Stimulated activated CD4-positive, alpha-beta T cell treated with anti-CD3 and anti-CD28 coated beads, Interleukin-15, amount 100 ng/mL, for 24 hours (primary cell): ENCODE data around the gene POU2AF1.

ENCODE experiments used
- DNase-seq: peaks from one replicate; pipeline ENCODE4 v3.0.0-alpha.2; 2020

The POU2AF1 gene

DNA sequence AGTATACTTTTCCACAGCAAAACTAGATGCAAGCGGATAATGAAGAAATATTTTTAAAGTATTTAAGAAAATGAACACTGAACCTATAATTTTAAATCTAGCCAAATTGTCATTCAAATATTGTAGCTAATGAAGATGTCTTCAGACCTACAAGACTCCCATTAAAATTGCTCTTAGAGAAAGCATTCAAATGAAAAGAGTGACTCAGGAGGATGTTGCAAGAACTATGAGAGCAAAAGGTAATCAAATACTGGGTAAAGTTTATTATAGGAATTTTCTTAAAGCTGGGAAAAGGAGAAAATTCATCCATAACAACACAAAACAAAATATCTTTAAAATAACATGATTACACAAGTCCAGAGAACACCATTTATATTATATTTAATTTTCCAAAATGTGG lies 5.4 kb upstream of the POU2AF1 start:
- DNase-seq, result no peak

DNA sequence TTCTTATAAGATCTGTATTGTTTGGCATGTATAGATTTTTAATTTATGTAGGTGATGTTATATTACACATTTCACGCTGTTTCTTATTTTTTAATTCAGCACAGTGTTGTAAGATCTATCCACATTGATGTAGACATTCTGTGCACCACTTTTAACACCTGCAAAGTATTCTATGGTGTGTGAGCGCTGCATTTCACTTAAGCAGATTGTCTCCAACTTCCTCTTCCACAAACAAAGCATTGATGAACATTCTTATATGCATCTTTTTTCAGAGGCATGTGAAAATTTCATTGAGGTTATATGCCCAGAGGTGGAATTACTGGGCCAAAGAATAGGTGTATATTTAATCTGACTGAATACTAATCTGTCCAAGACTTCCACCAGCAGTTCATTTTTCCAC lies 3.4 kb upstream of the POU2AF1 start:
- no peak for DNase-seq

DNA sequence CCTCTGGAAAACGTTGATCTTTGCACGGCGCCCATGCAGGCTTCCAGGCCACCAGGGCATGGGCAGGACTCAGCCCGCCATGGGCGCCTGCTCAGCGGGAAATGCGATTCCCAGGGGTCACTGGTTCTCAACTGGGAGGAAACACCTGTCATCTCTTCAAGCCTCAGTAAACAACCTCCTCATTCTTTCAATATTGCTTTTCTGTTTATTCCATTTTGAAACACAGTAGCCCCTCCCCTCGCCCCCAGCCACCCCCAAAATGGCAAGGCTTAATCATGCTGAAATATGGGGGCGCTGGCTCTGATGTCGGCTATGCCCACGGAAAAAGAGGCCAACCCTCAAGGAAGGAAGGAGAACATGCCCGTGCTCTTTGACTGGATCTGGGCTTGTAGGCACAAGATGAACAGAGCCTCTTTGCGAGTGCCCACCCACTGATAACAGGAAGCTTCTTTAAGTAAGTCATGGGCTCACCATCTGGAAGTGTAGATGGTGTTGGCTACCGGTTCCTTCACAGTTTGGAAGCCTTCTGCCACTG lies 594 bp upstream of the POU2AF1 start:
- peak; percentile 35 for DNase-seq

DNA sequence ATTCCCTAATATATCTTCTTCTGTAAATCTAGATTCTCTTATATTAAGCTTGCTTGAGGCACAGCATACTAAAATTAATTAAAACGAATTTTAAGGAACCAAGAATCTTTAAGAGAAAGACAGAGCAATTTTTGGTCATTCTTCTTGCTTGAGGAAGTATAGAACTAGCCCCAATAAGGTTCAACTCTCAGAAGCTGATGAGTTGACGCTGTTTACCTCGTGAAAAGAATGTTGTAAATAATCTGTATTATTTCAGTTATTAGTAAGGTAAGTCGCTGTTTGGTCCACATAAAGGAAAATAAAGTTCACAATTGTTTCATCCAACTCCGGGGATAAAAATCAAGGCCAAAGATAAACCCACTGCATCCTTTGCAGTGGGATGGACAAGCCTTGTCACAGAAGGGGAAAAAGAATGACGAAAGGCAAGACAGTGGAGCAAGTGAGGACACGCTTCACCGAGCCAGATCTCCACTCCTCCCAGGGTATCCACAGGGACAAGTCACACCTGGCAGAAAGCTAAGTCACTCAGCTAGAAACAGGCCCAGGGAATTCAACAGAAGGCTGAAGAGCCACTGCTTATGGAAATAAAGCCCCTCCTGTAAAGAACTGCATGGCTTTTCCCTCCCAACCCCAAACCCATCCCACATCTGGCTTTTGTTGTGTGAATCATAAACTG lies 752 bp downstream of the POU2AF1 start:
- no peak for DNase-seq

DNA sequence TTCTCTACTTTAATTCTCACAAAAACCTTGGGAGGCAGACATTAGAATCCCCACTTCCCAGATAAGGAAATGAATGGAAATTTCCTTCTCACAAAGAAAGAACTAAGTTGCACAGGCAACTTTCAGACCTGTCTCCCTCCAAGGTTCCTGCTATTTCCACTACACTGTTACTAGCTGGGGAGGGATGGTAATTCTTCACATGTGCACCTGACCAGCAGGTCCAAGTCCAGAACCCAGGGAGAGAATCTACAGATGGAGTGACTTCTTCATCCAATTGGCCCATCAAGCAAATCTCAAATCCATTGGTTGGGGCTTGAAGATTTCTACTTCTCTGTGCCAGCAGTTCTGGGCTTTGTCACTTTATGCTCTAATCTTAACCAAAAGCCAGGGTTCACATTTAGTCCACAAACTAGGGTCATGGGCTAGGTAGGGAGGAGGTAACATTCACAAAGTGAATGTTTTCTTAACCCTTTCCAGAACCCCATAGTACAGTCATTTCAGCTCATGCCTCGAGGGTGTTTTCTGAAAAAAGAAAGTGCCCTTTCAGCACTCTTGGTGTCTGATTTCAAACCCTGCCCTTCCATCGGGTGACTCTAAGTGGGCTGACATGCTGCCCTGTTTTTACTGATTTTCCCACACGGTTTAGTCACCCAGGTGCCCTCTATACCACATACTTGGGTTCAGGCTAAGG lies 2.7 kb downstream of the POU2AF1 start:
- DNase-seq, result peak; percentile 58

DNA sequence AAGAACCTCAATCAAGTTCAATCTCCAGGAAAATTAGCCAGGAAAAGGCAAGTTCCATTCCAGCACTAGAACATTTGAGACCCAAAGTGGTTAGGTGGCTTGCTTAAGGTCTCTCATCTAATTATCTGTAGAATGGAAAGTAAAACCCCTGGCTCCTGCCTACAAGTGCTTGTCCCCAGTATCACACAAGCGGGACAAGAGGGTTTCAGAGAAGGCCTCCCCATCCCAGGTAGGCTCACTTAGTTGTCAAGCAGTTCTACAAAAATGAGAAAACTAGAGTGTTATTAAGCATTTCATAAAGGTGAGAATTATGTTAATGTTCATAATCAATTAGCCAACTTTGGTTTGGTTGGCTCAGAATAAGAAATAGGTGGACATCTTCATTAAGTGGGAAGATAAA lies 5.5 kb downstream of the POU2AF1 start:
- DNase-seq, result no peak

DNA sequence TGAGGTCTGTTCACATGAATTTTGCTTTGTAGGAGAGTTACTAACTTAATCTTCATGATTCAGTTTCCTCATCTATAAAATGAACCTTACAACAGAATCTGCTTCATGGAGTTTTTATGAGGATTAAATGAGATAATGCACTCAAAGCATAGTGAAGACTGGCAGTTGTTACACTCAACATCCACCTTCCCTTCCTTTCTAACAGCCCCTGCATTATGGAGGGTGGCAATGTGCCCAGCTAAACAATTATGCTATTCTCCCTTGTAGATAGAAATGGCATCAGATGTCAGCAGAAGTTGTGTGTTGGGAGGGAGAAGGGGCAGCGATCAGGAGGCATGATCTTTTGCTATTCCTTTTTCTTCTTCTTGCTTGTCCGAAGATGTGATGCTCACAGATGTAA lies 6.5 kb downstream of the POU2AF1 start:
- no peak for DNase-seq

DNA sequence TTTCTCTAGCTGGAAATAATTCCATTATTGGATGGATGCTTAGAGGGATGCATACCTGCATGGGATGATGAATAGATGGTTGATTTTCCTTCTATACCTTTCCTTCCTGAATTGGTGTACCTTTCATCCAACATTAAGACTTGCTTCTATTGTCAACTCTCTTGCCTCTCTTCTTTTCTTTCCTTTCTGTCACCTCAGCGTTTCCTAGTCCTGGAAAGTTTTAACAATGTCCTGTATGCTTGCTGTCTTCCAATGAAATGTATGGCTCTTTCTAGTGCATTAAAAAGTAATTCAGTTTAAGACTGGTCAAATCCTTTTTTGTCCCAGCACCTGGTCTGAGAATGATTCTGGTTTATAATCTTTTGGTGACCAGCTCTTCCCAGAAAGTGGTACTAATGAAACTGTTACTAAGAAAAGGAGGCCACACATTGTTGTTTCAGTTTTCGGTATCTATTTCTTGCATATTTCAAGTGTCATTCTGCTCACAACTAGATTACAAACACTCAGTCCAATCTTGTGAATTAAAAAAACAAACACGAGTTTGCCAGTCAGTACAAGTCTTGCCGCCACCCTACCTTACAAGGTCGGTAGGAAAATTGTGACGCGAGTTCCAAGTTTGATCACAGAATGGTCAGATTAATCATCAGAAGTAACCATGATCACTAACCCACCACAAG lies 8.0 kb downstream of the POU2AF1 start:
- peak; percentile 56 for DNase-seq

DNA sequence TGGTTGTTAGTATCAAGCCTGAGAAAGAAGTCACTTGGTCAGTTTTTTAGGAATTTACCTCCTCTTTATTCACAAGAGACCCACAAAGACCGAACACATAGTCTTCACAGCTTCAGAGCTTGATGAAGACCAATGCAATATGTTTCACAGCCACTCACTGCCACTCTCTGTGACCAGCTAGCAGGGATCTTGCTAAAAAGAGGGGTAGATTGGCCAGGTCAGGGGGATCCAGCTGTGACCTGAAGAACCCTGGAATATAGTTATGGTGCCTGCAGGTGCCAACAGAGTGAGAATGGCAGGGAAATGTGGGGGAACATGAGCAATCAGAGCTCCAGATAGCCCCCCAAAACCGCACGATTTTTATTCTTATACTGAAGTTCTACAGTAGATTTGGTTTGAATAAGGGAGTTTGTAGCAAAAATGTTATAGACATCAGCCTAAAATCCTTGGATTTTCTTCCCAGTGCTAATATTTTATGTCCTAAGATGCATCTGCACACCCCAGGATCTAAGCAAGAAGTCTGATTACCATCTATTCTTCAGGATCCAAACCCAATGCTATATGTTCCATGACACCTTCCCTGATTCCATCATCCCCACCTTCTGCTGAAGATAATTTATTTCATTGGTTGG lies 8.7 kb downstream of the POU2AF1 start:
- DNase-seq, result no peak

DNA sequence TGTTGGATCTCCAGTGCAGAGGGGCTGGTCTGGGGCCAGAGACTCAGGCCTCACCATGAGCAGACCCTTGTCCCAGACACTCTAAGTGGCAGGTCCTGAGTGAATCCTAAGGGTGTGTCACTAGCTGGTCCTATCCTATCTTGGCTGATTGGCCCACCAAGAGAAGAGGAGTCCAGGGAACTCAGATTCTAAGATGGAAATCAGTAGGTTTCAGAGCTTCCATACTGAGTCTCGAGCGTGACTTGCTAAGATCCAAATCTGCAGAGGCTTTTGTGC lies 10.9 kb downstream of the POU2AF1 start:
- no peak for DNase-seq

DNA sequence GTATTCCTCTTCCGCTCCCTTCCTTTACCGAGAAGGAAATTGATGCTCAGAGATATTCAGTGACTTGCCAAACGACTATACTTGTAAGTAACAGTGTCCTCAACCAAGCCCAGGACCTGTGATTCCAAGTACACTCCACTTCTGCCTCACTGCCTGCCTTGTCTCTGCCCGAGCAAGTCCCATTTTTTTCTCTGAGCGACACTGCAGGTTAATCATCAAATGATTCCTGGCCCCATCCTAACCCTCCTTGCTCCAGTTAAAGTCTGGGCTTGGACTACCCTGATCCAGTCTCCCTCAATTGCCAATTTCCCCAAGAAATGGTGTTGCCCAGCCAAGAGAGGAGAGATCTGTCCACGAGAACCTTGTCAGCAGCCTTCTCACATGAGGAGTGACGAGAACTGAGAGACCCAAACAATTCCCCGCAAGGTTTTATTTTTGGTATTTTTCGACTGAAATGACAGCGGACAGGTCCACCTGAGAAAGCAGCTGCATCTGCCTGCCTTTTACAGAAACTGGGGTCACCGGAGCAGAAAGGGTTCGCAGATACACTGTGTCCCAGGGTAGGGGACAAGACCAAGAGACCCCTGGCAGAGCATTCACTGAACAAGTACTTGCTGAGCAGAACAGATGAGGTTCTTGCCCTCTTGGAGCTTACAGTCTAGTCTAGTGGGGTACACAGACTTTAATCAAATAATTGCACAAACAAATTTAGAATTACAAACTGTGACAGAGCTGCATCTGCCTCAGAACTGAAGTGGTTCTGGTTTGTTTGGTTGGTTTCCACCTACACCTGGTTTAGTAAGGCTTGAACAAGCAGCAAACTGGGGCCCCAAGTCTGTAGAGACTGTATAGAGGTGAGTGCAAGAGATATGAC lies 11.4 kb downstream of the POU2AF1 start:
- no peak for DNase-seq

DNA sequence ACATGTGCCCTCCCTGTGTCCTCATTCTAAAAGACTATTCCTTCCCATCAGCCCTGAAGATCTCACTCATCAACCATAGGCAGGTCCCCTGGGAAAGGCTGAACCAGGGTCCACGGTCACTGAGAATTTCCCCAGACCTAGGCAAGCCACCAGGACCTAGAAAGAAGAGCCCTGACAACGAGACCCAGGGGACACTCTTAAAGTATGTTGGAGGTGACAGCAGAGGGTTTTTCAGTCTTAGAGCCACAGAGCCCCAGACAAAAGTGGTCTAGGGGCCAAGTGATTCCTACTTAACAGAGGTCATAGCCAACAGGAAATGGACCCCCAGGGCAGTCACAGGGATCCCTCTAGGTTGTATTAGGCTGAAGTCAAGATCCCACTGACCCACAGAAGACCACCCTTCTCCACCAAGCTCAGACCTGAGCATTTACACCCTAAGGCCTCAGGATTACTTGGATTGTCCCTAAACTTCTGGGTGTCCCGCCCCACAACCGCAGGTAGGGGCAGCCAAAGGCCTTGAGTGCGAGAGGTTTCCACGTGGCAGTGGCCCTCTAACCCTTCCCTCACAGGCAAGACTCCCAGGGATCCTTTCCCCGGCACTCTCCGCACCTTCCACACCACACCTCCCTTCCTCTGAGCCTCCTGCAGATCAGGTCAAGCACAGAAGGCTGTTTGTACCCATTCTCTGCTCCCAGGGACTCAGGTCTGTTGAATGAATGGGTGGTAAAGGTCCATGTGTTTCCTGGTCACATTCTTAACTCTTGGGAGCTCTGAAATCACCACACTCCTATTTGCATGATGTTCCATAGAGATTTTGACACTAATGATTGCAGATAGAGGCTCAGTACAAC lies 12.3 kb downstream of the POU2AF1 start:
- DNase-seq, result no peak

DNA sequence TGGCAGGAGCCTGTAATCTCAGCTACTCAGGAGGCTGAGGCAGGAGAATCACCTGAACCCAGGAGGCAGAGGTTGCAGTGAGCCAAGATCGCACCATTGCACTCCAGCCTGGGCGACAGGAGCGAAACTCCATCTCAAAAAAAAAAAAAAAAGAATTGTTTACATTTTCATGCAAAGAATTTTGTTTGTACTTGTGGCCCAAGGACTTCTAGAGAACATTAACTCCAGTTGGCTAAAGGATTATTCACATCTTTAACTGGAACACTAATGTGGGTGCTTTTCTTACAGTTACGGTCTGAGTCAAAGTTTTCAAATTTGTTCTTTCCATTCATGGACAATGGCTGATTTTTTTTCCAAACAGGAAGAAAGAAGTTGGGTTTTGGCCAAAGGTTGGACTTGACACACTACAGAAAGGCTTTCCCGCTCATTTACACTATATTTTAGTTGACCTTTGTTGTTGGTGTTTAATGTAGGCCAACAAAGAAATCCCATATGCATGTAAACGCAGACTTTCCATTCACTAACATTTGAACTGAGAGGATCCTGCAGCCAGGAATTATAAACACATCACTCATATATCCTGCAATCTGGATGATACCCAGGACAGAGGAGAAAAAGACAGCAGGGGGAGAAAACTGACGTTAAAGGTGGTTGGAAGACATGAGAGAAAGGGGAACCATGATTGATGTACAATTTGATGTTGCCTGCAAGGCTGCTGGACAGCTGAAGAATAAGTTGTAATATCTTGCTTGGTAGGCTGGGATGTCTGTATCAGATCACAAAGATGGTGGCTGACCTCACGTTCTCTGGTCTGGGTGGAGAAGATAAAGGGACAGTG lies 13.1 kb downstream of the POU2AF1 start:
- DNase-seq, result no peak

DNA sequence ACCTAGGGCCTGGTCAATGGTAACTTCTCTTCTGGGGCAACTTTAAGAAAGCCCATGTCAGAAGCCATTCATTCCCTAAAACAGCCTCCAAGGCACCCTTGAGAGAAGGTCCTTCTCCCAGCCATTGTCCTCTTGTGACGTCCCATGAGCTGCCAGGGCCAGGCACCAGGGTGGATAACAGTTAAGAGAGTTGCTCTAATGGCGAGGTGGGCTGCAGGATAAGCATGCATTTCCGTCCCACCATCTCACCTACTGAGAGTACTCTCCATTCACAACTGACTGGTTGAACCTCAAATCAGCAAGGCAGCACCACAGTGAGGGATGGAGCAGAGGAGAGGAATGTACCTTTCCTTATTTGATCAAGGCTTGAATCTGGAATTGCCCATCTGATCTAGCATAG lies 14.6 kb downstream of the POU2AF1 start:
- no peak for DNase-seq

DNA sequence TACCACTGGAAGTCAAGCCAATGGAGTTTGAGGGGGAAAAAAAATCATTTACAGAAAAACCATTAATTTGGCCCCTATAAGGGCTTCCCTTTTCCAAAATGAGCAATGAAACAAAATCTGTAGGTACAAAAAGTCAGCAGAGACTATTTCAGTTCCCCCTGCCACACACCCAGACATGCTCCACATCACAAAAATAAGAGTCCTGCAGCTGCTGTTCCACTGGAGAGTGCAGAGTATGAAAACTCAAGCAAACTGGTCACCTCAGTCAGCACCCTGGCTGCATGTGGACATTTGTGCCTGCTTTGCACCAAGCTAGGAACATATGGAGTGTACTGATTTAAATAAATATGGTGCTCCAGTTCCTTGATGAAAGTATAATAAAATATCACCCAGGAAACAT lies 15.1 kb downstream of the POU2AF1 start:
- DNase-seq, result no peak

DNA sequence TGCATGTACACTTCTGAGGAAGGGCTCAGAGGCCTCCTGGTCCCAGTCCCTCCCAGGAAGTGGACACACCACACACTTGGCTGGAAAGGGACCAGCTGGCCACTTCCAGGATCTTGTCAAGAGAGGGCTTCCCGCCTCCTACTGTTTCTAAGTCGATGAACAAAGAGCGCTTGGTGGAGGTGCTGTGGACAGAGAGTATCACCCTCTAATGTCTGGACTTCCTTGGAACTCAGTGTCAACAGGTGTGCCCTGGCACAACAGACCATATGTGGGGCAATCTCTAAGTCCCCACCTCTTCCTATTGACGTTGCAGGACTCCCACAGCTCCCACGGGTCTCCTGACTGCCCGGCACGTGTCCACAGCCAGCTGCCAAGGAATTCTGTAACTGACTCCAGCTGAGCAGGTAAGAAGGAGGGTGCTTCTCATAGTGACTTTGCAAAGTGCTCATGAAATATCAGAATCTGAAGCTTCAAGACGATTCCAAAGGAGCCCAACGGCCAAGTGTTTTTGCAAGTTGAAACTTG lies 16.1 kb downstream of the POU2AF1 start:
- DNase-seq, result no peak

DNA sequence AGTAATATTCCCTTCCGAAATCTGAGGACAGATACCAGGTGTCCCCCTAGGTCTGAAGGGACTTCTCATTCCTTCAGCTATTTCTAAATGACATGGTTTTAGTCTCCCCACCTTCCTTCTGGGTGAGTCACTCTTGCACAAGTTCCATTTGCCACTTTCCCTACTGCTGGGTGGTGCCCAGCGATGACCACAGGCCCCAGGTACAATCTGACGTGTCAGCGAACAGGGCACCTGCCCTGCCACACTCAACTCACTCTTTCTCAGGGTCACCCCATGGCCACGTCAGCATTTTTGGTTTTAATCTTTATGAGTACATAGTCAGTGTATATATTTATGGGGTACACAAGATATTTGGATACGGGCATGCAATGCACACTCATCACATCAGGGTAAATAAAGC lies 17.2 kb downstream of the POU2AF1 start:
- DNase-seq, result no peak

DNA sequence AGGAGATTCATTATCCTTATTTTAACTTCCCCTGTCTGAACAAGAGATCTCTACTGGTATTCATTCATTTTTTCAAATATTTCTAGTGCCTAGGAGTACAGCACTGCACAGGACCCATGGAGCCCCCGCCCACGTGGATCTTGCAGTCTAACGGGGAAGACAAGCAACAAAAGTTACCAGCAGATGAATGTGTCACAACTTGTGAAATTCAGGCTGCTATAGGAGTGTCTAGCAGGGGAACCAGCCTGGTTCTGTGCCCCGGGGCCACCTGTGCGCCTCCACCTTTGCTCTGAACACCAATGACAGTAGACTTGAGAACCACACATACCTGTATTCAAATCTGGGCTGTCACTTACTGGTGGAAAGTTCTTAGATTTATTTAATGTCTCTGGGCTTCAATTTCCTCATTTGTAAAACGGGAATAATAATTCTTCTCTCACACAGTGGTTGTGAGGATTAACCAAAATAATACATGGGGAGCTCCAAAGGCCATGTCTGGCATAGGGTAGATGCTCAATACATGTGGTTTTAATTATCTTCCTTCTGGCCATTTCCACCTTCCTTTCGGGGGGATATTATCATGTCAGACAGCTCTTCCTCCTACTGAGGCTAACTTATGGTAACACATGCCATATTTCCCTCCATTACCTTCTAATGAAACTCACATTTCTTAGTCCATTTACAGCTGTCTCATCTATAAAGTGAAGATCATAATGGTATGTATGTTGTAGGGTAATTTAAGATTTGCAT lies 17.8 kb downstream of the POU2AF1 start:
- DNase-seq, result no peak

DNA sequence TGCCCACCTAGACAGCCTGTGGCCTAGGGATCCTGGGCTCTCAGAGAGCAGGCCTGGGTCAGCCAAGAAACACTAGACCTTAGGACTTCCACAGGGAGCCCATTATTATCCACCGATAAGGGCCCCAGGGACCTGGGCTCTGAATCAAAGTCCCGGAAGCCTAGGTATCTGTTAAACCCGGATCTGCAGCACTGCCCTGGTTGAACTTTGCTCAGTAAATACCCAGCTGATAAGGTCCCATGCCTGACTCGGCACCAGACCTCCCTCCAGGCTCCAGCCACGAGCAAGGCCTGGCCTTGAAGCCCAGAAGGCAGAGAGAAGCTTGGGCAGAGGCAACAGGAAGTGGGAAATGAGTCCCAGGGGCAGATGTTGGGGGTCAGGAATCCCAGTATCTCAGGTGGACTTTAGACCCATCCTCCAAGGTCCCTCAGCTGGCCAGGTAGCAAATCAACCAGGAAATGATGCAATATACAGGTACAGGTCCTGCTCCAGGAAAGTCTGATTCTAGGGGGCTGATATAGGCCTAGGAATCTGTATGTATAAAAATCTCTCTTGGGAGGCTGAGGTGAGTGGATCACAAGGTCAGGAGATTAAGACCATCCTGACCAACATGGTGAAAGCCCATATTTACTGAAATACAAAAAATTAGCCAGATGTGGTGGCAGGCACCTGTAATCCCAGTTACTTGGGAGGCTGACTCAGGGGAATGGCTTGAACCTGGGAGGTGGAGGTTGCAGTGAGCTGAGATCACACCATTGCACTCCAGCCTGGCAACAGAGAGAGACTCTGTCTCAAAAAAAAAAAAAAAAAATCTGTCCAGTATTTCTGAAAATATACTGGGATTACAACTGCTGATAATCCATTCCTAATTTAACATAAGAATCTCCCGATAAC lies 18.7 kb downstream of the POU2AF1 start:
- DNase-seq, result no peak
